NCI-H146 treated with DMSO at 0.1 percent for 48 hours (cell line): Measurements from ENCODE around the gene TMEM165.

Experiments
- DNase-seq: peaks from one replicate; lab custom pipeline; 2025; ENCODE audit not compliant: unreplicated experiment; lab: John Stamatoyannopoulos, UW

Gene TMEM165

DNA sequence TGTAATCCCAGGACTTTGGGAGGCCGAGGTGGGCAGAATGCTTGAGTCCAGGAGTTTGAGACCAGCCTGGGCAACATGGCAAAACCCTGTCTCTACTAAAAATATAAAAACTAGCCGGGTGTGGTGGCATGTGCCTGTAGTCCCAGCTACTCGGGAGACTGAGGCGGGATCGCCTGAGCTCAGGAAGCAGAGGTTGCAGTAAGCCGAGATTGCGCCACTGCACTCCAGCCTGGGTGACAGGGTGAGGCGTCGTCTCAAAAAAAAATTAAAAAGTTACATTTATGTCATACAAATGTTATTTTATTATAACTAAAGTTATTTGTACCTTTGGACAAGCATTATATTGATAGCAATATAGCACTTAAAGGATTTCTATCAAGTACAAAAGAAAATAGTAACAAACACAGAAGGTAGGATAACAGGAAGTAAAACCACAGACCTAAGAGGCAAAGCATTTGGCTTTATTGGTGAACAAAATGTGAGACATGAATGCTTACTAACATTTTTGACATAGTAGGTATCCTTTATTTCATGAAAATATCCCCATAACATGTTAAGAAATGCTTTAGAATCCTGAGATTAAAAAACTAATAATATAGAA, 51.5 kb downstream of the TMEM165 start:
- DNase-seq: no peak

DNA sequence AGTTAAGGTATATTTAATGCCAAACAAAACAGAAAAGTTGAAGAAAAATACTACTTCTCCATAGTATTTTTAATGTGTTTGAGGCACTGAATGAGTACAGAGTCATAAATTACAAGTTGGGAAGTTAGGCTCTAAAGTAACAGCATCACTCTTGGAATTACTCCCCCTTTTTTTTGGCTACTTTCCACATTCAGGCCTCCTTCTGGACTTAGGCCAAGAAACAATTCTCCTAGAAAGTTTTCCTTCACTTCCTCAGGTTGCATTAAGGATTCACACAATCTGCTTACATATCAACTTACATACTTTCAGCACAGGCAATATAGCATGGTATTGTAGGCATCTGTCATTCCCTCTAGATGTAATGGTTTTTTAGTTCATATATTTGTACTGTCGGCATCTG, 52.1 kb downstream of the TMEM165 start:
- no peak for DNase-seq

DNA sequence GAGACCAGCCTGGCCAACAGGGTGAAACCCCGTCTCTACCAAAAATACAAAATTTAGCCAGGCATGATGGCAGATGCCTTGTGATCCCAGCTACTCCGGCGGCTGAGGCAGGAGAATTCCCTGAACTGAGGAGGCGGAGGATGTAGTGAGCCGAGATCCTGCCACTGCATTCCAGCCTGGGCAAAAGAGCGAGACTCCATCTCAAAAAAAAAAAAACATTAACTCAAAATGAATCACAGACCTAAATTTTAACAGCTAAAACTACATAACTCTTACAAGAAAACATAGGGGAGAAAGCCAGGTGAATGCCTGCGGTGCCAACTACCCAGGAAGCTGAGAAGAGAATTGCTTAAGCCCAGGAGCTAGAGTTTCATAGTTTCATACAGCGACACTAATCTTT, 54.8 kb downstream of the TMEM165 start:
- no peak for DNase-seq

DNA sequence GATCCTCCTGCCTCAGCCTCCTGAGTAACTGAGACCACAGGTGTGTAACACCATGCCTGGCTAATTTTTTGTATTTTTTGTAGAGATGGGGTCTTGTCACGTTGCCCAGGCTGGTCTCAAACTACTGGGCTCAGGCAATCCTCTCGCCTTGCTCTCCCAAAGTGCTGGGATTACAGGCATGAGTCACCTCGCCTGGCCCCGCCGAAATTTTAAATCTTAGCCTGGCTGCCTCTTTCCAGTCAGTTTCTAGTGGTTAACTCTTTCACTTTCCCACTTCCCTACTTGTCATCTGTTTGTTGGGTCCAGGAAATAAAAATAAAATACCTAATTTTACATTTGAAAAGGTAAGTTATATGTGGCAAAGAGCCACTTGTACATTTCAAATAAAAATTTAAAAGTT, 62.4 kb downstream of the TMEM165 start:
- DNase-seq: no peak

DNA sequence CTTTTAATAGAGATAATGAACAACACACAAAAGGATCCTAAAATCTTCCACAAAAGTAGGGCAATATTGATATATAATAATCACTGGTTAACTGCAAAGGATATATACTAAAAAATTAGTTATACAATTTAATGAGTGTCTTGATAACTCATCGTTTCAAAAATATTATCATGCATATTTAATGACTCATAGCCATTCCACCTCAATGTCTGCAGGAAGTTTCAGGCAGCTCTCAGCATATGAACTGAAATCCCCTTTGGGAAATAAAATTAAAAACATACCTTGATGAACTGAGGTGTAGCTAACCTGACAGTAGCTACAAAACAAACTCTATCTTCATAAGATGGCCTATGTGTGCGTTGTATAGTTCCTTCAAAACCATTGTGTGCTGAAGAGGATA, 62.9 kb downstream of the TMEM165 start:
- no peak for DNase-seq

DNA sequence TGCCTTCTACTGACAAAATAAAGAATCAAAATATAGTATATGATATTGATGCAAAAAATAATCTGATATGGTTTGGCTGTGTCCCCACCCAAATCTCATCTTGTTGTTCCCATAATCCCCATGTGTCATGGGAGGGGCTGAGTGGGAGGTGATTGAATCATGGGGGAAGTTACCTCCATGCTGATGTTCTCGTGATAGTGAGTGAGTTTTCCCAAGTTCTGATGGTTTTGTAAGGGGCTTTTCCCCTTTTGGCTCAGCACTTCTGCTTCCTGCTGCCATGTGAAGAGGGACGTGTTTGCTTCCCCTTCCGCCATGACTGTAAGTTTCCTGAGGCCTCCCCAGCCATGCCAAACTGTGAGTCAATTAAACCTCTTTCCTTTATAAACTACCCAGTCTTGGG, 70.2 kb downstream of the TMEM165 start:
- DNase-seq: no peak

DNA sequence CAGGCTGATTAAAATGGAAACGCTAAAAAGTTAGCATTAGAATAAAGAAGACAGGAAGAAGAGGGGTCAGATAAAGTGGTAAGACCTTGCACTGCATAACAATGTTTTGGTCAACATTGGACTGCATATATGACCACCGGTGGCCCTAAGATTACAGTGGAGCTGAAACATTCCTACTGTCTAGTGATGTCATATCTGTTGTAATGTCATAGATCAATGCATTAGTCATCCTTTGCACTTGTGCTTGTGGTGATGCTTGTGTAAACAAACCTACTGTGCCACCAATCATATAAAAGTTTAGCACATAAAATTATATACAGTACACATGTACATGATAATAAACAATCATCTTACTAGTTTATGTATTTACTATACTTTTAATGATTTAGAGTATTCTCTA, 73.0 kb downstream of the TMEM165 start:
- no peak for DNase-seq

DNA sequence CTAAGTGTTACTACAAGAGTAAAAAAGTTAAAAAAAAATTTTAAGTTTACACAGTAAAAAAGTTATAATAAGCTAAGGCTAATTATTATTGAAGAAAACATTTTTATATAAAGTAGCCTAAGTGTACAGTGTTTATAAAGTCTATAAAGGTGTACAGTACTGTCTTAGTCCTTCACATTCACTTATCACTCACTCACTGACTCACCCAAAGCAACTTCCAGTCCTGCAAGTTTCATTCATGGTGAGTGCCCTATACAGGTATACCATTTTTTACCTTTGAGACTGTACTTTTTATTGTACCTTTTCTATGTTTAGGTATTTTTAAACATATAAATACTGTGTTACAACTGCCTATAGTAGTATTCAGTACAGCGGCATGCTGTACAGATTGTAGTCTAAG, 74.2 kb downstream of the TMEM165 start:
- no peak for DNase-seq
